DND-41 (cell line): Measurements from ENCODE around the gene GSAP.

Experiments
- ATAC-seq: fragments of 200-7000 bp; cut with Tn5 transposase; 3 replicates; pipeline ENCODE4 v1.9.1; 2021; ENCODE audit warnings: low read depth; ENCODE audit not compliant: insufficient read depth
- DNase-seq: peaks from one replicate; pipeline ENCODE4 v3.0.0-alpha.2; 2020
- H2AFZ ChIP-seq: 2 replicates; pipeline ENCODE4 v1.6.0; 2012; ENCODE audit warnings: low read depth, low read length
- H3K27ac ChIP-seq: 2 replicates; pipeline ENCODE4 v1.5.1; 2012; ENCODE audit warnings: low read length, inconsistent platforms
- H3K27me3 ChIP-seq: fragments of 200-600 bp; sonication (generic); 2 replicates; pipeline ENCODE4 v1.6.0; 2012; ENCODE audit warnings: low read length, mild to moderate bottlenecking, inconsistent platforms; ENCODE audit not compliant: insufficient read depth, poor library complexity
- H3K36me3 ChIP-seq: 2 replicates; pipeline ENCODE4 v1.5.1; 2012; ENCODE audit warnings: low read length, inconsistent platforms; ENCODE audit not compliant: insufficient read depth
- H3K4me1 ChIP-seq: 2 replicates; pipeline ENCODE4 v1.5.1; 2012; ENCODE audit warnings: mild to moderate bottlenecking, low read length; ENCODE audit not compliant: insufficient read depth
- H3K4me2 ChIP-seq: 2 replicates; pipeline ENCODE4 v1.6.0; 2012; ENCODE audit warnings: mild to moderate bottlenecking, moderate library complexity, low read length, inconsistent platforms; ENCODE audit not compliant: insufficient read depth
- H3K4me3 ChIP-seq, 2 experiments: fragments of 200-600 bp in 1 of 2; shearing (Covaris generic) in 1 of 2; 2 replicates each; pipeline ENCODE4 v1.5.1; 2012 to 2016; ENCODE audit warnings: inconsistent platforms in 2 of 2, low read length in 2 of 2, mild to moderate bottlenecking in 2 of 2, low read depth in 1 of 2, moderate library complexity in 1 of 2
- H3K79me2 ChIP-seq: 2 replicates; pipeline ENCODE4 v1.6.0; 2012; ENCODE audit warnings: low read length, inconsistent platforms; ENCODE audit not compliant: insufficient read depth
- H3K9ac ChIP-seq: 2 replicates; pipeline ENCODE4 v1.6.0; 2012; ENCODE audit warnings: low read depth, mild to moderate bottlenecking, inconsistent platforms, low read length, moderate library complexity
- H3K9me3 ChIP-seq: 2 replicates; pipeline ENCODE4 v1.5.1; 2012; ENCODE audit warnings: low read length, moderate library complexity, mild to moderate bottlenecking, inconsistent platforms; ENCODE audit not compliant: insufficient read depth, severe bottlenecking
- H4K20me1 ChIP-seq: 2 replicates; pipeline ENCODE4 v1.6.0; 2012; ENCODE audit warnings: low read length; ENCODE audit not compliant: insufficient read depth
- CTCF ChIP-seq: IDR thresholded peaks from 2 replicates; pipeline ENCODE4 v1.5.1; 2012; ENCODE audit warnings: borderline replicate concordance, low read length, moderate library complexity, mild to moderate bottlenecking; ENCODE audit not compliant: poor library complexity, severe bottlenecking; ENCODE audit errors: extremely low read depth
- EZH2 ChIP-seq: IDR thresholded peaks from 3 replicates; pipeline ENCODE4 v1.6.1; 2012; ENCODE audit warnings: borderline replicate concordance, low read depth, mild to moderate bottlenecking, moderate library complexity, low read length, inconsistent platforms; ENCODE audit not compliant: severe bottlenecking

The GSAP gene

GRCh38 chr7:77327932-77328628 is 88.1 kb downstream of the GSAP start:
- DNase-seq = peak; percentile 37
- no peak overlapping the region for H3K4me2 ChIP-seq

GRCh38 chr7:77327067-77327931 is 88.8 kb downstream of the GSAP start:
- Histone ChIP-seq H3K79me2 (no peaks in the 10 kb centered on the region), H3K27ac (no peak overlapping the region), H3K9me3 (no peaks in the 10 kb centered on the region), H3K4me1 (peaks cover 37% of the 10 kb centered on the region), H3K4me2 (no peak overlapping the region), H3K27me3 (no peaks in the 10 kb centered on the region), H3K36me3 (no peaks in the 10 kb centered on the region), H4K20me1 (no peaks in the 10 kb centered on the region), H2AFZ (no peak overlapping the region), H3K9ac (no peak overlapping the region), H3K4me3 (no peak overlapping the region)
- no peak for ATAC-seq
- no peak for TF ChIP-seq EZH2
- no peak for TF ChIP-seq CTCF
- DNase-seq = no peak

More at GRCh38 chr7:77327932-77328628, 88.1 kb downstream of the GSAP start:
- H3K36me3 ChIP-seq = no peaks in the 10 kb centered on the region
- H2AFZ ChIP-seq = no peak overlapping the region
- no peak overlapping the region for H3K27ac ChIP-seq
- peak; percentile 36 for ATAC-seq
- no peak overlapping the region for H3K9ac ChIP-seq
- H4K20me1 ChIP-seq = no peaks in the 10 kb centered on the region
- TF ChIP-seq EZH2 (no peak), CTCF (no peak)
- H3K79me2 ChIP-seq = no peaks in the 10 kb centered on the region
- H3K27me3 ChIP-seq = no peaks in the 10 kb centered on the region
- H3K4me3 ChIP-seq = no peak overlapping the region
- H3K9me3 ChIP-seq = no peaks in the 10 kb centered on the region
- peaks cover 39% of the 10 kb centered on the region for H3K4me1 ChIP-seq

GRCh38 chr7:77326131-77326530 is 90.0 kb downstream of the GSAP start:
- Histone ChIP-seq H3K27ac (no peak overlapping the region), H3K79me2 (no peaks in the 10 kb centered on the region), H3K9ac (no peak overlapping the region), H3K4me3 (no peak overlapping the region), H3K4me2 (no peak overlapping the region), H4K20me1 (no peaks in the 10 kb centered on the region), H2AFZ (no peak overlapping the region), H3K27me3 (no peaks in the 10 kb centered on the region), H3K9me3 (no peaks in the 10 kb centered on the region), H3K36me3 (no peaks in the 10 kb centered on the region), H3K4me1 (peaks cover 25% of the 10 kb centered on the region)
- ATAC-seq (no peak), DNase-seq (no peak)
- TF ChIP-seq CTCF = no peak
